Breast epithelium (tissue), 4 donors: Measurements from ENCODE around the gene ZMYND11. TPM values are rescaled to one million over a fixed set of nuclear protein-coding genes. Genes with fewer than 3 reads are reported as not detected.

ENCODE experiments used
- DNase-seq, 2 donors: peaks; one replicate each; pipeline ENCODE4 v3.0.0-alpha.2; 2019; ENCODE audit warnings: low spot score in 2 of 2
- H3K27ac ChIP-seq, 2 donors: fragments of 200-600 bp; sonication (generic) in 1 of 2; one replicate each; pipeline ENCODE4 v1.5.1; 2016 to 2019; ENCODE audit warnings: mild to moderate bottlenecking in 1 of 2
- H3K27me3 ChIP-seq, 2 donors: fragments of 200-600 bp; sonication (generic) in 1 of 2; one replicate each; pipeline versions ENCODE4 v1.5.1 to v1.6.0; 2017 to 2019; ENCODE audit warnings: control low read depth in 1 of 2, mild to moderate bottlenecking in 1 of 2
- H3K36me3 ChIP-seq: fragments of 200-600 bp; one replicate; pipeline ENCODE4 v1.5.1; 2019
- H3K4me1 ChIP-seq, 2 donors: fragments of 200-600 bp; sonication (generic); one replicate each; pipeline ENCODE4 v1.5.1; 2016 to 2019; ENCODE audit warnings: control low read depth in 1 of 2
- H3K4me3 ChIP-seq, 3 donors: fragments of 200-600 bp; sonication (generic); 1 replicate in 2 of 3; 2 replicates in 1 of 3; pipeline ENCODE4 v1.5.1; 2016 to 2019; ENCODE audit warnings: mild to moderate bottlenecking in 3 of 3, moderate library complexity in 2 of 3
- H3K9me3 ChIP-seq, 2 donors: fragments of 200-600 bp; sonication (generic) in 1 of 2; one replicate each; pipeline ENCODE4 v1.5.1; 2016 to 2019; ENCODE audit warnings: control low read depth in 1 of 2
- CTCF ChIP-seq, 3 donors: fragments of 450-650 bp; IDR thresholded peaks; one replicate each; pipeline ENCODE4 v1.5.1; 2016 to 2017; ENCODE audit warnings: antibody characterized with exemption in 3 of 3, mild to moderate bottlenecking in 3 of 3, moderate library complexity in 3 of 3
- POLR2A ChIP-seq: fragments of 450-650 bp; IDR thresholded peaks from one replicate; pipeline ENCODE4 v1.6.1; 2016; ENCODE audit warnings: antibody characterized with exemption, mild to moderate bottlenecking, moderate library complexity
- POLR2AphosphoS5 ChIP-seq, 3 donors: sonication (generic); formaldehyde crosslinking; IDR thresholded peaks; one replicate each; pipeline ENCODE4 v1.6.1; 2017; ENCODE audit warnings: antibody characterized with exemption in 3 of 3
- intact Hi-C: fragments of 100-400 bp; cut with DNase I; formaldehyde crosslinking; loops from one replicate; pipeline ENCODE4 v1.15.1; 2023; ENCODE audit warnings: low total_unique reads
- total RNA-seq, 3 donors: library from RNA; depleted of rRNA; stranded (reverse); fragments of >200 nt; gene quantifications; one replicate each; pipeline ENCODE4 v1.1.0, GENCODE V29; 2016

The ZMYND11 gene
- total RNA-seq, 3 donors from 2014 or later = 73.7 to 96.2 (median 83.7) TPM

- H3K27ac ChIP-seq = no peak overlapping the region
- intact Hi-C loops = no loop called here
- TF ChIP-seq POLR2A = no peak
- no peak for TF ChIP-seq CTCF (IDR thresholded peaks at IDR 0.05)
Measured at GRCh38 chr10:137606-138005, 2.4 kb downstream of the ZMYND11 start.

GRCh38 chr10:142371-142770 is 7.1 kb downstream of the ZMYND11 start:
- H3K4me1 ChIP-seq = no peaks in the 10 kb centered on the region
- H3K9me3 ChIP-seq = no peaks in the 10 kb centered on the region
- H3K27ac ChIP-seq = no peak overlapping the region
- no peak overlapping the region for H3K4me3 ChIP-seq
- H3K27me3 ChIP-seq = no peaks in the 10 kb centered on the region
- H3K36me3 ChIP-seq = no peaks in the 10 kb centered on the region
- no peak for DNase-seq
- TF ChIP-seq CTCF (IDR thresholded peaks at IDR 0.05) (no peak), POLR2AphosphoS5 (IDR thresholded peaks at IDR 0.05) (no peak), POLR2A (no peak)
- intact Hi-C loops = no loop called here

More at GRCh38 chr10:137606-138005, 2.4 kb downstream of the ZMYND11 start:
- no peak overlapping the region for H3K4me3 ChIP-seq
- DNase-seq = no peak
- H3K36me3 ChIP-seq = no peaks in the 10 kb centered on the region
- peaks cover 0 to 13% of the 10 kb centered on the region in 2 donors for H3K4me1 ChIP-seq
- no peaks in the 10 kb centered on the region for H3K27me3 ChIP-seq
- no peaks in the 10 kb centered on the region for H3K9me3 ChIP-seq

GRCh38 chr10:152915-153314 is 17.7 kb downstream of the ZMYND11 start:
- TF ChIP-seq POLR2A (no peak), POLR2AphosphoS5 (IDR thresholded peaks at IDR 0.05) (no peak), CTCF (IDR thresholded peaks at IDR 0.05) (no peak)
- no peak for DNase-seq
- no peaks in the 10 kb centered on the region for H3K9me3 ChIP-seq
- intact Hi-C loops = no loop called here
- no peaks in the 10 kb centered on the region for H3K36me3 ChIP-seq
- H3K27ac ChIP-seq = no peak overlapping the region
- H3K4me1 ChIP-seq = no peaks in the 10 kb centered on the region
- H3K4me3 ChIP-seq = no peak overlapping the region
- no peaks in the 10 kb centered on the region for H3K27me3 ChIP-seq

- Histone ChIP-seq H3K4me3 (no peak overlapping the region), H3K4me1 (no peaks in the 10 kb centered on the region), H3K36me3 (no peaks in the 10 kb centered on the region), H3K27ac (no peak overlapping the region), H3K9me3 (no peaks in the 10 kb centered on the region), H3K27me3 (no peaks in the 10 kb centered on the region)
- no peak for DNase-seq
- TF ChIP-seq CTCF (IDR thresholded peaks at IDR 0.05) = no peak
- TF ChIP-seq POLR2AphosphoS5 (IDR thresholded peaks at IDR 0.05) = no peak
- TF ChIP-seq POLR2A = no peak
- intact Hi-C loops = no loop called here
Measured at GRCh38 chr10:154348-154747, 19.1 kb downstream of the ZMYND11 start.

GRCh38 chr10:167383-167782 is 32.1 kb downstream of the ZMYND11 start:
- no peak overlapping the region for H3K27ac ChIP-seq
- TF ChIP-seq CTCF (IDR thresholded peaks at IDR 0.05) = no peak
- no peak for TF ChIP-seq POLR2AphosphoS5 (IDR thresholded peaks at IDR 0.05)
- TF ChIP-seq POLR2A = no peak
- no peaks in the 10 kb centered on the region for H3K4me1 ChIP-seq

More at GRCh38 chr10:167383-167782, 32.1 kb downstream of the ZMYND11 start:
- no peaks in the 10 kb centered on the region for H3K36me3 ChIP-seq
- no peaks in the 10 kb centered on the region for H3K9me3 ChIP-seq
- intact Hi-C loops = no loop called here
- no peak for DNase-seq
- no peaks in the 10 kb centered on the region for H3K27me3 ChIP-seq
- no peak overlapping the region for H3K4me3 ChIP-seq
